ENCODE data around the gene FUT8.

Gene FUT8

GRCh38 chr14:65412032-65412846 is at the start of gene FUT8:
FUT8 (plus strand) TSS chr14:65412730; CDS start chr14:65561564, 148,834 bp downstream.
- ATAC-seq (replicated peaks): peak; percentile 89 to 93
- Mint-ChIP-seq H3K27me3 (no peaks in the 10 kb centered on the region), H3K27ac (peak within 1 kb of the TSS; percentile 99), H3K36me3 (no peaks in the 10 kb centered on the region), H3K9me3 (no peaks in the 10 kb centered on the region), H3K4me1 (peaks cover 16 to 21% of the 10 kb centered on the region in 2 donors), H3K4me3 (peak within 1 kb of the TSS; percentile 95 to 100)
- peak; percentile 95 for DNase-seq

GRCh38 chr14:65366802-65367565 is 45.5 kb upstream of the FUT8 start:
- Mint-ChIP-seq H3K4me1 (peaks cover 12 to 23% of the 10 kb centered on the region in 2 donors), H3K9me3 (no peaks in the 10 kb centered on the region), H3K4me3 (no peak overlapping the region), H3K36me3 (no peaks in the 10 kb centered on the region), H3K27me3 (peaks cover 0 to 11% of the 10 kb centered on the region in 2 donors), H3K27ac (no peak overlapping the region)
- ATAC-seq (replicated peaks) (peak in 1 of 2 donors; percentile 45), DNase-seq (no peak)

- no peaks in the 10 kb centered on the region for H3K36me3 Mint-ChIP-seq
- peaks cover 20 to 32% of the 10 kb centered on the region in 2 donors for H3K4me1 Mint-ChIP-seq
- H3K9me3 Mint-ChIP-seq: no peaks in the 10 kb centered on the region
- peaks cover 4 to 26% of the 10 kb centered on the region in 2 donors for H3K27me3 Mint-ChIP-seq
- H3K27ac Mint-ChIP-seq: no peak overlapping the region
- peak; percentile 5 for DNase-seq
- peak; percentile 79 to 84 for ATAC-seq (replicated peaks)
- no peak overlapping the region for H3K4me3 Mint-ChIP-seq
Observed at GRCh38 chr14:65369560-65369959, 43.0 kb upstream of the FUT8 start.

DNA sequence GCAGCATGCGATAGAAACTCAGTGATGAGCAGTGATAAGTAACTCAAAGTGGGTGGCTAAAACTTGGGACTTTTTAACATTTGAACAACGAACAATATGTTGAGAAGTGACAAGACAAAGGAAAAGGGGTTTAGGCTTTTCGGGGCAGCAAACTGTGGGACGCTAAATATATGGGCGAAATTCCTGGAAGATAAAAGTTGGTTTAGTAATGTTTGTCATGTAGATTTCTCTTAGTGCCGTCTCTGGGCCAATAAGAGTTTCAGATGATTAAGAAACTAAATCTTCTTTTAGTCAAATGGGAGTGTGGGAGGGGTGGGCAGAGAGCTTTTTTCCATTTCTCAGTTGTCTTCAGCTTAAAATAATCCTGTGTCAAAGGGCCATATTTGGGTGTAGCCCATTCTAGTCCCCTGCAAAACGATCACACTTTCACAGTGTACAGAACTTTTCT is 41.7 kb upstream of the FUT8 start:
- no peak for DNase-seq
- ATAC-seq (replicated peaks): no peak
- H3K27me3 Mint-ChIP-seq: peaks cover 4 to 26% of the 10 kb centered on the region in 2 donors
- no peak overlapping the region for H3K27ac Mint-ChIP-seq
- H3K36me3 Mint-ChIP-seq: no peaks in the 10 kb centered on the region
- no peak overlapping the region for H3K4me3 Mint-ChIP-seq
- H3K9me3 Mint-ChIP-seq: no peaks in the 10 kb centered on the region
- peaks cover 20 to 32% of the 10 kb centered on the region in 2 donors for H3K4me1 Mint-ChIP-seq

DNA sequence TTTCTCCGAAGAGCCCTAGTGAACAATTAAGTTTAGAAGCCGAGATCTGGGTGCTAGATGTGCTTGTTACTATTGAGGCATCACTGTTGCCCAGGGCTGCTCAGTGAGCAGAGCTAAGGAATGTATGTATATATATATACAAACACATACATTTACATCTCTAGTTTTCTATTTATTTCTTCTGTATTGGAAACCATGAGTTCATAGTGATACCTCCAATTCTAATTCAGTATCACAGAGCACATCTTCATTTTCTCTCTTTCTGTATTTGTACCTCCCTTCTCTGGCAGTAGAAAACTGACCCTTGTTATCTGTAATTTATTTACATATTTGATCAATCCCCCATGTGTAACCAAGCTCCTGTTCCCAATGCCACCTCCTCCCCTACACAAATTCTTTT is 40.7 kb upstream of the FUT8 start:
- Mint-ChIP-seq H3K4me3 (no peak overlapping the region), H3K36me3 (no peaks in the 10 kb centered on the region), H3K27me3 (peaks cover 4 to 24% of the 10 kb centered on the region in 2 donors), H3K27ac (no peak overlapping the region), H3K4me1 (peaks cover 17 to 25% of the 10 kb centered on the region in 2 donors), H3K9me3 (no peaks in the 10 kb centered on the region)
- DNase-seq (no peak), ATAC-seq (replicated peaks) (no peak)

DNA sequence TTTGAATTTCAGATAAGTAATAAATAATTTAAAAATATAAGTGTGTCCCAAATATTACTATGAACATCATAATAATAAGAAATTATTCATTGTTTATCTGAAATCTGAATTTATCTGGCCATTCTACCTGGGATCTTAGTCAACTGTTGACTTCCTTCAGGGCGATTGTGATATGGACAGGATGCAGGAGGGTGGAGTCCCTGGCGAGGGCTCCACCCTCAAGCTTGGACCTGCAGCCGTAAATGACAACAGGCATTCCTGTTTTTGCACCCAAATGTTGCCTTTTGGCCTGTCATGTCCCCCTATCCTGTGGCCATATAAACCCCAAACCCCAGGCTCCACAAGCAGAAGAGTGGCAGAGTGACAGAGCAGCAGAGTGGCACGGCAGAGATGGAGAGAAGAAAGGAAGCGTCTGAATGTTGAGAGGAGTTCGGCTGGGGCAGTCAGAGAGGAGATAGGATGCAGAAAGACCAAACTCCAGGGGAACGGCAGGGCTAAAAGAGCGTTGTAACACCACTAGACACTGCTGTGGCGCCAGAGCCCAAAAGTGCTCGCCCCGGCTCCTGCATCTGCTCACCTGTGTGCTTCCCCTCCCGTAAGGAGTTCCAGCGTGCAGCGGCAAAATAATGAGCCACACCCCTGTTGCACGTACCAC is 39.4 kb upstream of the FUT8 start:
- ATAC-seq (replicated peaks): no peak
- peak overlapping the region in 1 of 2 donors; percentile 6 for H3K4me3 Mint-ChIP-seq
- DNase-seq: no peak
- H3K27ac Mint-ChIP-seq: no peak overlapping the region
- no peaks in the 10 kb centered on the region for H3K36me3 Mint-ChIP-seq
- H3K9me3 Mint-ChIP-seq: no peaks in the 10 kb centered on the region
- peaks cover 4 to 15% of the 10 kb centered on the region in 2 donors for H3K27me3 Mint-ChIP-seq
- peaks cover 12 to 16% of the 10 kb centered on the region in 2 donors for H3K4me1 Mint-ChIP-seq

DNA sequence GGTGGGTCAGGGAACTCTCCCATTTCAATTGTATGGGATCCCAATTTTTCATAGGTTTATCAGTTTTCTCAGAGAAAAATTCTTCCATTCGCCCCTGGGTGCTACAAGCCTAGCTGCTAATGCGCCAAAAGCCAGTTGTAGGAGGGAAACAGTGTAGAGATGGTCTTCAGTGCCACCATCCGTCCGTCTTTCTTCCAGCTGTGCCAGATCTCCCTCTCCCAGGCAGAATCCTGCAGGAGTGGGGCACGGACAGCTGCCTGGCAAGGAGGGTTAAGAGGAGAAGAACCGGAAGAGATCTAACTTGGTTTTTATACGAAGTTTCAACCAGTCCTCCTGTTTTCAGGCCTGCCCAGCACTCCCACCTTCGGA is 38.9 kb upstream of the FUT8 start:
- Mint-ChIP-seq H3K4me3 (no peak overlapping the region), H3K27ac (no peak overlapping the region), H3K9me3 (no peaks in the 10 kb centered on the region), H3K27me3 (peaks cover 4 to 15% of the 10 kb centered on the region in 2 donors), H3K36me3 (no peaks in the 10 kb centered on the region), H3K4me1 (peaks cover 12 to 16% of the 10 kb centered on the region in 2 donors)
- ATAC-seq (replicated peaks) (no peak), DNase-seq (no peak)

DNA sequence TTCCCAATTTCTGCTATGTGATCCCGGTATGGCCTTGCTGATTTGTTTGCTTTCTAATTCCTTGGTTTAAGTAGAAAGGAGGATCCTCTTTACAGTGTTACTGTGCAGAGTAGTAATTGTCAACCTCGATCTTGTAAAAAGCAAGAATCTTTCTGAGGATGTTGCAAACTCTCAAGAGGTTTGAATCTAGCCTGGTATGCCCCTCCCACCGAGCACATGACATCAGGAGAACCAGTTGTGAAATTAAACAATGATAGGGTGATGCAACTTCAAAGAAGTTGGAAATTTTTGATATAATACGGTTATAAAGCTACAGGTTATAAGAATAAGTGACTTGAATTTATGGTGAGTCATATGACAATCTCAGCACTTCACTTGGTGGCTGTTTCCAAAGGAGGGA is 35.0 kb upstream of the FUT8 start:
- DNase-seq: no peak
- no peak overlapping the region for H3K27ac Mint-ChIP-seq

DNA sequence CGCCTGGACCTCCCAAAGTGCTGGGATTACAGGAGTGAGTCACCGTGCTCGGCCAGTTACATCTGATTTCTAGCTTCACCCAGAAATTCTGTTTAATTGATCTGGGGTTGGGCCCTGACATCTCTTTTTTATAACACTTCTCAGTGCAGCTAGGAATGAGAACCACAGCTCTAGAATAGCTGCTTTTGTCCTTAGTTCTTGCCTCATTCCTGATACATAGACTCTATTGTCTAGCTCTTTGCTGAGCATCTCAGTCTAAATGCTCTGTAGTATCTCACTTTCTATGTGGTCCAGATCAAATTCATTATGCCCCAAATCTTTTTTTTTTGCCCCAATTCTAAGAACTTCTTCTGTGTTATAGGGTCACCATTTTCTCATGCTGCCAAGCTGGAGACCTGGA is 29.9 kb upstream of the FUT8 start:
- H3K9me3 Mint-ChIP-seq: peaks cover 5 to 7% of the 10 kb centered on the region in 2 donors
- H3K27ac Mint-ChIP-seq: no peak overlapping the region
- no peak for ATAC-seq (replicated peaks)
- H3K36me3 Mint-ChIP-seq: peaks cover 4 to 7% of the 10 kb centered on the region in 2 donors
- peaks cover 2 to 6% of the 10 kb centered on the region in 2 donors for H3K4me1 Mint-ChIP-seq
- no peaks in the 10 kb centered on the region for H3K27me3 Mint-ChIP-seq
- DNase-seq: no peak
- no peak overlapping the region for H3K4me3 Mint-ChIP-seq

More for the DNA sequence above, 35.0 kb upstream of the FUT8 start:
- Mint-ChIP-seq H3K9me3 (peaks cover 5 to 7% of the 10 kb centered on the region in 2 donors), H3K27me3 (peaks cover 4 to 15% of the 10 kb centered on the region in 2 donors), H3K4me3 (no peak overlapping the region), H3K36me3 (peaks cover 4 to 7% of the 10 kb centered on the region in 2 donors), H3K4me1 (peaks cover 5 to 14% of the 10 kb centered on the region in 2 donors)
- ATAC-seq (replicated peaks): no peak

GRCh38 chr14:65387171-65387570 is 25.4 kb upstream of the FUT8 start:
- Mint-ChIP-seq H3K4me1 (peaks cover 0 to 2% of the 10 kb centered on the region in 2 donors), H3K4me3 (no peak overlapping the region), H3K27ac (no peak overlapping the region), H3K27me3 (no peaks in the 10 kb centered on the region), H3K36me3 (no peaks in the 10 kb centered on the region), H3K9me3 (no peaks in the 10 kb centered on the region)
- no peak for ATAC-seq (replicated peaks)
- no peak for DNase-seq

GRCh38 chr14:65387628-65388027 is 24.9 kb upstream of the FUT8 start:
- H3K36me3 Mint-ChIP-seq: no peaks in the 10 kb centered on the region
- no peak for DNase-seq

GRCh38 chr14:65392296-65392695 is 20.2 kb upstream of the FUT8 start:
- DNase-seq (no peak), ATAC-seq (replicated peaks) (no peak)
- H3K36me3 Mint-ChIP-seq: peaks cover 11 to 27% of the 10 kb centered on the region in 2 donors
- no peak overlapping the region for H3K27ac Mint-ChIP-seq
- peaks cover 0 to 6% of the 10 kb centered on the region in 2 donors for H3K27me3 Mint-ChIP-seq
- H3K4me3 Mint-ChIP-seq: no peak overlapping the region
- H3K4me1 Mint-ChIP-seq: peaks cover 15 to 17% of the 10 kb centered on the region in 2 donors
- H3K9me3 Mint-ChIP-seq: peaks cover 13 to 22% of the 10 kb centered on the region in 2 donors

More at GRCh38 chr14:65387628-65388027, 24.9 kb upstream of the FUT8 start:
- no peaks in the 10 kb centered on the region for H3K27me3 Mint-ChIP-seq
- H3K4me3 Mint-ChIP-seq: no peak overlapping the region
- H3K4me1 Mint-ChIP-seq: peaks cover 0 to 2% of the 10 kb centered on the region in 2 donors
- no peaks in the 10 kb centered on the region for H3K9me3 Mint-ChIP-seq
- H3K27ac Mint-ChIP-seq: no peak overlapping the region
- ATAC-seq (replicated peaks): no peak

- peak; percentile 84 to 91 for ATAC-seq (replicated peaks)
- H3K36me3 Mint-ChIP-seq: peaks cover 11 to 27% of the 10 kb centered on the region in 2 donors
Observed at GRCh38 chr14:65396082-65396910, 16.2 kb upstream of the FUT8 start.

More at GRCh38 chr14:65396082-65396910, 16.2 kb upstream of the FUT8 start:
- Mint-ChIP-seq H3K4me3 (peak overlapping the region in 1 of 2 donors; percentile 44), H3K9me3 (peaks cover 13 to 22% of the 10 kb centered on the region in 2 donors), H3K27me3 (peaks cover 0 to 6% of the 10 kb centered on the region in 2 donors), H3K27ac (peak overlapping the region; percentile 93), H3K4me1 (peaks cover 17% of the 10 kb centered on the region in 2 donors)
- peak; percentile 17 for DNase-seq

All from stimulated activated naive B cell treated with anti-CD40 and anti-IgM and Interleukin-4, amounts not matched to agents 10 μg/mL and 1 μg/mL and 100 μg/mL, for 72 hours (primary cell).